ENCODE results near the gene FAM163A. TPM values are rescaled to one million over a fixed set of nuclear protein-coding genes. Genes with fewer than 3 reads are reported as not detected.

Gene FAM163A
- total and polyA plus RNA-seq, 9 of the 15 experiments (the other 6 are each of a cell fraction or from before 2014, with no cell fraction given), result not detected

DNA sequence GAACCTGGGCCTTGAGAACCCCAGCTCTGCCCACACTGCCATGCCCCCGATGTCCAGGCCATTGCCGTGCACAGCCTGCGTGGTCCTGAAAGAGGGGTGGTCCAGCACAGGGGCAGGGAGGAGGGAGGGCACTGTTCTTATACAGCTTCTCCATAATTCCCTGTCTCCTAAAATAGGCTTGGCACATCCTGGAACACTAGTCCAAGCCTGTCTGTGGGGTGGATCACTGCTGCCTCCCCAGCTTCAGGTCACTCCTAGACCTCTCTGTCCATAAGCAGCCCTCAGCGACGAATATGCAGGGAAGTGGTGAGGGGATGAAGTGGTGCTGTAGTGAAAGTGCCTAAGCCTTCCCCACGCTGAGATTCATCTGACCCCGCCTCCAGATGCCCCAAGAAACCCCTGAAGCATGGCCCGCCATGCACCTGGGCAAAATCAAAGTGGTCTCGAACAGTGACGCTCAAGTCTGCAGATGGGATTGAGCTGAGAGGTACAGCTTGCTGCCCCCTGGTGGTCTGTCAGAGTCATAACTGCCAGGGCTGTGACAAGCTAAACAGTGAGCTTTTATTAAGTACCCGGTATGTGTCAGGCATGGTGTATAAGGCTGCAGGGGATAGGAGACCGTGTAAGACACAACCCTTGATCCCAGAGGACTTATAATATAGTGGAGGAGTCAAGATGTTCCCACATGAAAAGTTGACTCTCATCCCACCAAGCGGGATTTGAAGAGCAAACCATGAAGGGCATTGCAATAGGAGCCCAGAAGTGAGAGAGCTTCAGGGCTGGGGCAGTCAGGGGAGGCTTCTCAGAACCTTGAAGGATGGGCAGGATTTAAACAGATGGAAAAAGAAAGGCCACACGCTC is 66.6 kb downstream of the FAM163A start (continued):
- TF ChIP-seq, protein P1, sequence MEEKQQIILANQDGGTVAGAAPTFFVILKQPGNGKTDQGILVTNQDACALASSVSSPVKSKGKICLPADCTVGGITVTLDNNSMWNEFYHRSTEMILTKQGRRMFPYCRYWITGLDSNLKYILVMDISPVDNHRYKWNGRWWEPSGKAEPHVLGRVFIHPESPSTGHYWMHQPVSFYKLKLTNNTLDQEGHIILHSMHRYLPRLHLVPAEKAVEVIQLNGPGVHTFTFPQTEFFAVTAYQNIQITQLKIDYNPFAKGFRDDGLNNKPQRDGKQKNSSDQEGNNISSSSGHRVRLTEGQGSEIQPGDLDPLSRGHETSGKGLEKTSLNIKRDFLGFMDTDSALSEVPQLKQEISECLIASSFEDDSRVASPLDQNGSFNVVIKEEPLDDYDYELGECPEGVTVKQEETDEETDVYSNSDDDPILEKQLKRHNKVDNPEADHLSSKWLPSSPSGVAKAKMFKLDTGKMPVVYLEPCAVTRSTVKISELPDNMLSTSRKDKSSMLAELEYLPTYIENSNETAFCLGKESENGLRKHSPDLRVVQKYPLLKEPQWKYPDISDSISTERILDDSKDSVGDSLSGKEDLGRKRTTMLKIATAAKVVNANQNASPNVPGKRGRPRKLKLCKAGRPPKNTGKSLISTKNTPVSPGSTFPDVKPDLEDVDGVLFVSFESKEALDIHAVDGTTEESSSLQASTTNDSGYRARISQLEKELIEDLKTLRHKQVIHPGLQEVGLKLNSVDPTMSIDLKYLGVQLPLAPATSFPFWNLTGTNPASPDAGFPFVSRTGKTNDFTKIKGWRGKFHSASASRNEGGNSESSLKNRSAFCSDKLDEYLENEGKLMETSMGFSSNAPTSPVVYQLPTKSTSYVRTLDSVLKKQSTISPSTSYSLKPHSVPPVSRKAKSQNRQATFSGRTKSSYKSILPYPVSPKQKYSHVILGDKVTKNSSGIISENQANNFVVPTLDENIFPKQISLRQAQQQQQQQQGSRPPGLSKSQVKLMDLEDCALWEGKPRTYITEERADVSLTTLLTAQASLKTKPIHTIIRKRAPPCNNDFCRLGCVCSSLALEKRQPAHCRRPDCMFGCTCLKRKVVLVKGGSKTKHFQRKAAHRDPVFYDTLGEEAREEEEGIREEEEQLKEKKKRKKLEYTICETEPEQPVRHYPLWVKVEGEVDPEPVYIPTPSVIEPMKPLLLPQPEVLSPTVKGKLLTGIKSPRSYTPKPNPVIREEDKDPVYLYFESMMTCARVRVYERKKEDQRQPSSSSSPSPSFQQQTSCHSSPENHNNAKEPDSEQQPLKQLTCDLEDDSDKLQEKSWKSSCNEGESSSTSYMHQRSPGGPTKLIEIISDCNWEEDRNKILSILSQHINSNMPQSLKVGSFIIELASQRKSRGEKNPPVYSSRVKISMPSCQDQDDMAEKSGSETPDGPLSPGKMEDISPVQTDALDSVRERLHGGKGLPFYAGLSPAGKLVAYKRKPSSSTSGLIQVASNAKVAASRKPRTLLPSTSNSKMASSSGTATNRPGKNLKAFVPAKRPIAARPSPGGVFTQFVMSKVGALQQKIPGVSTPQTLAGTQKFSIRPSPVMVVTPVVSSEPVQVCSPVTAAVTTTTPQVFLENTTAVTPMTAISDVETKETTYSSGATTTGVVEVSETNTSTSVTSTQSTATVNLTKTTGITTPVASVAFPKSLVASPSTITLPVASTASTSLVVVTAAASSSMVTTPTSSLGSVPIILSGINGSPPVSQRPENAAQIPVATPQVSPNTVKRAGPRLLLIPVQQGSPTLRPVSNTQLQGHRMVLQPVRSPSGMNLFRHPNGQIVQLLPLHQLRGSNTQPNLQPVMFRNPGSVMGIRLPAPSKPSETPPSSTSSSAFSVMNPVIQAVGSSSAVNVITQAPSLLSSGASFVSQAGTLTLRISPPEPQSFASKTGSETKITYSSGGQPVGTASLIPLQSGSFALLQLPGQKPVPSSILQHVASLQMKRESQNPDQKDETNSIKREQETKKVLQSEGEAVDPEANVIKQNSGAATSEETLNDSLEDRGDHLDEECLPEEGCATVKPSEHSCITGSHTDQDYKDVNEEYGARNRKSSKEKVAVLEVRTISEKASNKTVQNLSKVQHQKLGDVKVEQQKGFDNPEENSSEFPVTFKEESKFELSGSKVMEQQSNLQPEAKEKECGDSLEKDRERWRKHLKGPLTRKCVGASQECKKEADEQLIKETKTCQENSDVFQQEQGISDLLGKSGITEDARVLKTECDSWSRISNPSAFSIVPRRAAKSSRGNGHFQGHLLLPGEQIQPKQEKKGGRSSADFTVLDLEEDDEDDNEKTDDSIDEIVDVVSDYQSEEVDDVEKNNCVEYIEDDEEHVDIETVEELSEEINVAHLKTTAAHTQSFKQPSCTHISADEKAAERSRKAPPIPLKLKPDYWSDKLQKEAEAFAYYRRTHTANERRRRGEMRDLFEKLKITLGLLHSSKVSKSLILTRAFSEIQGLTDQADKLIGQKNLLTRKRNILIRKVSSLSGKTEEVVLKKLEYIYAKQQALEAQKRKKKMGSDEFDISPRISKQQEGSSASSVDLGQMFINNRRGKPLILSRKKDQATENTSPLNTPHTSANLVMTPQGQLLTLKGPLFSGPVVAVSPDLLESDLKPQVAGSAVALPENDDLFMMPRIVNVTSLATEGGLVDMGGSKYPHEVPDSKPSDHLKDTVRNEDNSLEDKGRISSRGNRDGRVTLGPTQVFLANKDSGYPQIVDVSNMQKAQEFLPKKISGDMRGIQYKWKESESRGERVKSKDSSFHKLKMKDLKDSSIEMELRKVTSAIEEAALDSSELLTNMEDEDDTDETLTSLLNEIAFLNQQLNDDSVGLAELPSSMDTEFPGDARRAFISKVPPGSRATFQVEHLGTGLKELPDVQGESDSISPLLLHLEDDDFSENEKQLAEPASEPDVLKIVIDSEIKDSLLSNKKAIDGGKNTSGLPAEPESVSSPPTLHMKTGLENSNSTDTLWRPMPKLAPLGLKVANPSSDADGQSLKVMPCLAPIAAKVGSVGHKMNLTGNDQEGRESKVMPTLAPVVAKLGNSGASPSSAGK (IDR thresholded peaks at IDR 0.05), result no peak
- TF ChIP-seq TEAD2 (tag; IDR thresholded peaks at IDR 0.05), result no peak
- no peak for TF ChIP-seq HCFC1 (IDR thresholded peaks at IDR 0.05; ENCODE audit: low read depth, low read length)
- no peak for TF ChIP-seq POLR3A (IDR thresholded peaks at IDR 0.05; ENCODE audit: borderline replicate concordance, extremely low read depth, insufficient read depth, insufficient read length)
- TF ChIP-seq, protein P2, sequence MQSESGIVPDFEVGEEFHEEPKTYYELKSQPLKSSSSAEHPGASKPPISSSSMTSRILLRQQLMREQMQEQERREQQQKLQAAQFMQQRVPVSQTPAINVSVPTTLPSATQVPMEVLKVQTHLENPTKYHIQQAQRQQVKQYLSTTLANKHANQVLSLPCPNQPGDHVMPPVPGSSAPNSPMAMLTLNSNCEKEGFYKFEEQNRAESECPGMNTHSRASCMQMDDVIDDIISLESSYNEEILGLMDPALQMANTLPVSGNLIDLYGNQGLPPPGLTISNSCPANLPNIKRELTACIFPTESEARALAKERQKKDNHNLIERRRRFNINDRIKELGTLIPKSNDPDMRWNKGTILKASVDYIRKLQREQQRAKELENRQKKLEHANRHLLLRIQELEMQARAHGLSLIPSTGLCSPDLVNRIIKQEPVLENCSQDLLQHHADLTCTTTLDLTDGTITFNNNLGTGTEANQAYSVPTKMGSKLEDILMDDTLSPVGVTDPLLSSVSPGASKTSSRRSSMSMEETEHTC (IDR thresholded peaks at IDR 0.05), result no peak
- no peak for TF ChIP-seq TAF9B (IDR thresholded peaks at IDR 0.05; ENCODE audit: partially characterized antibody)
- no peak for TF ChIP-seq BRCA1 (IDR thresholded peaks at IDR 0.05)
- TF ChIP-seq BRCA1 (CRISPR knock-in tag; IDR thresholded peaks at IDR 0.05), result 0 out of 2 replicates have a peak, but pooled peaks have one; percentile 5
- TF ChIP-seq HMG20B (CRISPR knock-in tag; IDR thresholded peaks at IDR 0.05), result no peak
- TF ChIP-seq BCOR (IDR thresholded peaks at IDR 0.05), result no peak
- peak in 1 of 2 experiments; percentile 42; a peak in 1 of 4 replicates for TF ChIP-seq TEAD1 (CRISPR knock-in tag; IDR thresholded peaks at IDR 0.05)
- TF ChIP-seq ZKSCAN3 (CRISPR knock-in tag; IDR thresholded peaks at IDR 0.05), result no peak
- TF ChIP-seq PYGO2 (tag; IDR thresholded peaks at IDR 0.05), result no peak
- TF ChIP-seq, protein P3, sequence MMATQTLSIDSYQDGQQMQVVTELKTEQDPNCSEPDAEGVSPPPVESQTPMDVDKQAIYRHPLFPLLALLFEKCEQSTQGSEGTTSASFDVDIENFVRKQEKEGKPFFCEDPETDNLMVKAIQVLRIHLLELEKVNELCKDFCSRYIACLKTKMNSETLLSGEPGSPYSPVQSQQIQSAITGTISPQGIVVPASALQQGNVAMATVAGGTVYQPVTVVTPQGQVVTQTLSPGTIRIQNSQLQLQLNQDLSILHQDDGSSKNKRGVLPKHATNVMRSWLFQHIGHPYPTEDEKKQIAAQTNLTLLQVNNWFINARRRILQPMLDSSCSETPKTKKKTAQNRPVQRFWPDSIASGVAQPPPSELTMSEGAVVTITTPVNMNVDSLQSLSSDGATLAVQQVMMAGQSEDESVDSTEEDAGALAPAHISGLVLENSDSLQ (IDR thresholded peaks at IDR 0.05), result peak; percentile 32; the same call in 1 of the 2 replicates
- no peak for TF ChIP-seq DACH1 (IDR thresholded peaks at IDR 0.05; ENCODE audit: partially characterized antibody)
